BE2C (cell line): ENCODE measurements around the gene RACGAP1.

ENCODE experiments used
- DNase-seq: peaks from one replicate; pipeline ENCODE4 v3.0.0-alpha.2; 2020
- H3K27me3 ChIP-seq: fragments of 250-450 bp; sonication (Bioruptor Pico); 2 replicates; pipeline ENCODE4 v1.5.1; 2020; ENCODE audit warnings: mild to moderate bottlenecking
- H3K36me3 ChIP-seq: fragments of 250-450 bp; sonication (Bioruptor Pico); 2 replicates; pipeline ENCODE4 v1.5.1; 2020; ENCODE audit warnings: mild to moderate bottlenecking
- H3K4me1 ChIP-seq: fragments of 250-450 bp; sonication (Bioruptor Pico); 2 replicates; pipeline ENCODE4 v1.5.1; 2020
- H3K4me3 ChIP-seq: 2 replicates; pipeline ENCODE4 v1.5.1; 2011; ENCODE audit warnings: low read depth, low read length
- H3K9me3 ChIP-seq: fragments of 250-450 bp; sonication (Bioruptor Pico); 2 replicates; pipeline ENCODE4 v1.5.1; 2020
- CTCF ChIP-seq: IDR thresholded peaks from 2 replicates; pipeline ENCODE4 v1.5.1; 2012; ENCODE audit warnings: mild to moderate bottlenecking, low read depth, low read length

RACGAP1 gene

GRCh38 chr12:49950273-49951251, 74.7 kb downstream of the RACGAP1 start, which contains the start of gene AQP2:
Gene AQP2 (plus strand): TSS chr12:49950737. CDS start chr12:49950831, 94 bp downstream.
- Histone ChIP-seq H3K4me3 (no peak within 1 kb of the TSS), H3K4me1 (peaks cover 29% of the 10 kb centered on the region)
- TF ChIP-seq CTCF: no peak

GRCh38 chr12:49949866-49950265, 75.4 kb downstream of the RACGAP1 start:
- H3K9me3 ChIP-seq: no peaks in the 10 kb centered on the region
- TF ChIP-seq CTCF: no peak
- DNase-seq: no peak
- no peak overlapping the region for H3K4me3 ChIP-seq
- no peaks in the 10 kb centered on the region for H3K36me3 ChIP-seq
- H3K27me3 ChIP-seq: no peaks in the 10 kb centered on the region
- H3K4me1 ChIP-seq: peaks cover 30% of the 10 kb centered on the region

More at GRCh38 chr12:49950273-49951251, 74.7 kb downstream of the RACGAP1 start, which contains the start of gene AQP2:
- H3K36me3 ChIP-seq: no peaks in the 10 kb centered on the region
- H3K9me3 ChIP-seq: no peaks in the 10 kb centered on the region
- H3K27me3 ChIP-seq: no peaks in the 10 kb centered on the region
- DNase-seq: peak; percentile 81

GRCh38 chr12:49948866-49949845, 76.1 kb downstream of the RACGAP1 start:
- no peaks in the 10 kb centered on the region for H3K27me3 ChIP-seq
- no peak overlapping the region for H3K4me3 ChIP-seq
- no peaks in the 10 kb centered on the region for H3K9me3 ChIP-seq
- no peaks in the 10 kb centered on the region for H3K36me3 ChIP-seq
- H3K4me1 ChIP-seq: peaks cover 37% of the 10 kb centered on the region
- DNase-seq: no peak
- TF ChIP-seq CTCF: no peak

DNA sequence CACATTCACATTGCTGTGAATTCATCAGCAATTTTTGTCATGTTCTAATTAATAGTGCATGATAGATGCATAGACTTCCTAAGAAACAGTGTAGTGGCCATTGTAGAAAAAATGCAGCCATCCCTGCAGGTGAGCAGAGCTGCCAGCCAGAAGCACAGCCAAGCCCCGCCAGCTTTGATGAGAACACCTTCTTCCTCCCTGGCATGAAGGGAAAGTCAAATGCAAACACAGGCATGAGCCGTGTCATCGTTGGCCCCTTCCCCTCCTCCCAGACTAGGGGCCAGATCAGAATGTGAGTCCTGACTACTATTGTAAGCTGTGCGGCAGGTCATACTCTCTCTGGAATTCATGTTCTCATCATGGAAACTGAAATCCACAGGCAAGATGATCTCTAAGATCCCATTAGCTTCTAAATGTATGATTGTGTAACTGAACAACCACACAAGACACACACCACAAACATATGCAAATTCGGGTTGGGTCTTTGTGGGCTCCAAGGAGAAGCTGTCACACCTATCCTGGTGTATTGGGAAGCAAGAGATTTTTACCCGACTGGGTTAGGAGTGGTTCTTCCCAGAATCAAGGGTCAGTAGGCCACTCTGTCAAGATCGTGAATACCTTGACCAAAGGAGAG, 77.6 kb downstream of the RACGAP1 start:
- no peaks in the 10 kb centered on the region for H3K9me3 ChIP-seq
- TF ChIP-seq CTCF: no peak
- H3K4me3 ChIP-seq: no peak overlapping the region
- DNase-seq: no peak
- H3K36me3 ChIP-seq: no peaks in the 10 kb centered on the region
- H3K4me1 ChIP-seq: peaks cover 46% of the 10 kb centered on the region
- H3K27me3 ChIP-seq: no peaks in the 10 kb centered on the region

DNA sequence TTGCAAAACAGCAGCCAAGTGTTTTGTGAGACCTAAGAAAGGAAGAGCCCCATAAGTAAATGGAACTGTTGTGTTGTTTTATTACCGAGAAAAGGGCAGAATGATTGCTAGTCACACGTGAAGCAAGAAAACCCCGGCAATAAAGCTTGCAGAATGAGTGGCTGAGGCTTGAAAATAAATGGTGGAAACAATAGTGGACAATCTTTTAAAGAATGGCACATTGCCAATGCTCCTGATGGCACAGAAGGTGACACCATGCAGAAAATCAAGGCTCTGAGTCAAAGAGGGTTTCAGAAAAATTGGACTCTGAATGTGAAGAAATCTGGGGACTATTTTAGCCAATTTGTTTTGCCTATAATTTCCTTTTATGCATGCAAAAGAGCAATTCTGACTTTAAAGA, 78.8 kb downstream of the RACGAP1 start:
- no peak overlapping the region for H3K4me3 ChIP-seq
- no peaks in the 10 kb centered on the region for H3K27me3 ChIP-seq
- H3K9me3 ChIP-seq: no peaks in the 10 kb centered on the region
- no peak for DNase-seq
- H3K36me3 ChIP-seq: no peaks in the 10 kb centered on the region
- peaks cover 49% of the 10 kb centered on the region for H3K4me1 ChIP-seq
- TF ChIP-seq CTCF: no peak
